Endodermal cell (in vitro differentiated cells): ENCODE results near the gene SHCBP1. TPM values are rescaled to one million over a fixed set of nuclear protein-coding genes. Genes with fewer than 3 reads are reported as not detected.
A peak's percentile ranks its signal among the peaks of the same experiment; 100 is the strongest.
"Not testable (repeated sequence)": the region's sequence is repeated elsewhere in the genome, so short reads cannot be mapped to it uniquely, and the experiment has no call there.

Experiments
- DNase-seq: peaks from one replicate; pipeline ENCODE4 v3.0.0-alpha.2; 2017
- H3K27ac ChIP-seq: 2 replicates; pipeline ENCODE4 v1.5.1; 2013; ENCODE audit warnings: mild to moderate bottlenecking, low read depth, low read length, moderate library complexity
- H3K27me3 ChIP-seq: 2 replicates; pipeline ENCODE4 v1.6.1; 2013; ENCODE audit warnings: mild to moderate bottlenecking, low read length, moderate library complexity; ENCODE audit not compliant: insufficient read depth, control insufficient read depth, poor library complexity, severe bottlenecking
- H3K36me3 ChIP-seq: 2 replicates; pipeline ENCODE4 v1.7.0; 2013; ENCODE audit warnings: mild to moderate bottlenecking, low read length, moderate library complexity; ENCODE audit not compliant: control insufficient read depth, insufficient read depth
- H3K4me1 ChIP-seq: one replicate; pipeline ENCODE4 v1.7.0; 2013; ENCODE audit warnings: low read length; ENCODE audit not compliant: control insufficient read depth, insufficient read depth
- H3K4me3 ChIP-seq: 2 replicates; pipeline ENCODE4 v1.5.1; 2013; ENCODE audit warnings: mild to moderate bottlenecking, low read length, moderate library complexity
- H3K9ac ChIP-seq: 2 replicates; pipeline ENCODE4 v1.6.1; 2013; ENCODE audit warnings: mild to moderate bottlenecking, low read length, moderate library complexity; ENCODE audit not compliant: poor library complexity, severe bottlenecking; ENCODE audit errors: extremely low read depth
- H3K9me3 ChIP-seq: 2 replicates; pipeline ENCODE4 v1.6.1; 2013; ENCODE audit warnings: mild to moderate bottlenecking, low read length, moderate library complexity; ENCODE audit not compliant: control insufficient read depth
- H3K27ac Mint-ChIP-seq: 2 replicates; pipeline ENCODE4 v1.8.0; 2020; ENCODE audit warnings: mixed read lengths
- H3K27me3 Mint-ChIP-seq: 2 replicates; pipeline ENCODE4 v1.8.0; 2021; ENCODE audit warnings: mild to moderate bottlenecking, mixed read lengths; ENCODE audit not compliant: insufficient read depth
- H3K36me3 Mint-ChIP-seq: 2 replicates; pipeline ENCODE4 v1.8.0; 2020; ENCODE audit warnings: low read depth, mixed read lengths
- H3K4me1 Mint-ChIP-seq: 2 replicates; pipeline ENCODE4 v1.8.0; 2020; ENCODE audit warnings: mixed read lengths
- H3K4me3 Mint-ChIP-seq: 2 replicates; pipeline ENCODE4 v1.8.0; 2020; ENCODE audit warnings: mild to moderate bottlenecking, moderate library complexity, mixed read lengths
- H3K9me3 Mint-ChIP-seq: 2 replicates; pipeline ENCODE4 v1.8.0; 2020; ENCODE audit warnings: mild to moderate bottlenecking, mixed read lengths
- WGBS, 2 experiments: methylation state at CpG; one replicate each; pipeline versions ENCODE4 v1.1.5 to v1.1.7; 2013; ENCODE audit warnings: missing lambda C conversion rate in 2 of 2, mixed read lengths in 1 of 2; ENCODE audit not compliant: insufficient coverage in 1 of 2, insufficient read length in 1 of 2; 5-methylcytosine and 5-hydroxymethylcytosine counted together
- total RNA-seq, 2 donors: library from RNA; stranded (reverse); fragmentation: NEBNext Ultra II Directional in 1 of 2; extraction: Animal tissue kit (Norgen Biotek cat#: 25700) in 1 of 2; gene quantifications; 2 replicates in 1 of 2; 3 replicates in 1 of 2; pipeline ENCODE4 v1.2.1, GENCODE V29; 2021
- TF ChIP-seq, protein P1 (sequence below): fragments of 200-600 bp; sonication (generic); conservative IDR thresholded peaks from 2 replicates; pipeline ENCODE4 v1.5.0; 2021; ENCODE audit warnings: antibody characterized with exemption, mild to moderate bottlenecking

SHCBP1 gene
- total RNA-seq, 2 donors from 2014 or later = 15.1 to 17.2 TPM

DNA sequence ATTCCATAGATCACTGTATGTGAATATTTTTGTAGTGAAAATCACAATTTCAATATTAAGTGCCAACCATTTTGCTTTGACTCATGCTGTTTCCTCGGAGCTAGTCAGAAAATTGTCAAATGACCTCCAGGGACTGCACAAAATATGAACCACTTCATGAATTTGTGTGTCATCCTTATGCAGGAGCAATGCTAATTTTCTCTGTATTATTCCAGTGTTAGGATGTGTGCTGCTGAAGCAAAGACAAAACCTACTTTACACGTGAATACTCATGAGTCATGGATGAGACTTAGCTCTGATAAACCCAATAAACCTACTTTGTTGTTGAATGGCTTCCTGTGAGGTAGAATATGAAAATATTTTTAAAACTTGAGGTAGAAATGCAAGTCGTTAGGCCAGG is 65.2 kb downstream of the SHCBP1 start:
- Histone ChIP-seq H3K4me1 (no peaks in the 10 kb centered on the region), H3K9ac (no peak overlapping the region), H3K9me3 (no peaks in the 10 kb centered on the region), H3K27me3 (peaks cover 11% of the 10 kb centered on the region), H3K36me3 (no peaks in the 10 kb centered on the region), H3K27ac (no peak overlapping the region), H3K4me3 (no peak overlapping the region)
- Mint-ChIP-seq H3K4me1 (no peaks in the 10 kb centered on the region), H3K9me3 (no peaks in the 10 kb centered on the region), H3K4me3 (no peak overlapping the region), H3K27ac (no peak overlapping the region), H3K36me3 (no peaks in the 10 kb centered on the region), H3K27me3 (peaks cover 22% of the 10 kb centered on the region)
- TF ChIP-seq, protein P1, sequence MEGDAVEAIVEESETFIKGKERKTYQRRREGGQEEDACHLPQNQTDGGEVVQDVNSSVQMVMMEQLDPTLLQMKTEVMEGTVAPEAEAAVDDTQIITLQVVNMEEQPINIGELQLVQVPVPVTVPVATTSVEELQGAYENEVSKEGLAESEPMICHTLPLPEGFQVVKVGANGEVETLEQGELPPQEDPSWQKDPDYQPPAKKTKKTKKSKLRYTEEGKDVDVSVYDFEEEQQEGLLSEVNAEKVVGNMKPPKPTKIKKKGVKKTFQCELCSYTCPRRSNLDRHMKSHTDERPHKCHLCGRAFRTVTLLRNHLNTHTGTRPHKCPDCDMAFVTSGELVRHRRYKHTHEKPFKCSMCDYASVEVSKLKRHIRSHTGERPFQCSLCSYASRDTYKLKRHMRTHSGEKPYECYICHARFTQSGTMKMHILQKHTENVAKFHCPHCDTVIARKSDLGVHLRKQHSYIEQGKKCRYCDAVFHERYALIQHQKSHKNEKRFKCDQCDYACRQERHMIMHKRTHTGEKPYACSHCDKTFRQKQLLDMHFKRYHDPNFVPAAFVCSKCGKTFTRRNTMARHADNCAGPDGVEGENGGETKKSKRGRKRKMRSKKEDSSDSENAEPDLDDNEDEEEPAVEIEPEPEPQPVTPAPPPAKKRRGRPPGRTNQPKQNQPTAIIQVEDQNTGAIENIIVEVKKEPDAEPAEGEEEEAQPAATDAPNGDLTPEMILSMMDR = no peak
- 61 to 70% methylated on average over 2 to 3 of the region's 3 CpGs for WGBS, 2 experiments
- DNase-seq = no peak

DNA sequence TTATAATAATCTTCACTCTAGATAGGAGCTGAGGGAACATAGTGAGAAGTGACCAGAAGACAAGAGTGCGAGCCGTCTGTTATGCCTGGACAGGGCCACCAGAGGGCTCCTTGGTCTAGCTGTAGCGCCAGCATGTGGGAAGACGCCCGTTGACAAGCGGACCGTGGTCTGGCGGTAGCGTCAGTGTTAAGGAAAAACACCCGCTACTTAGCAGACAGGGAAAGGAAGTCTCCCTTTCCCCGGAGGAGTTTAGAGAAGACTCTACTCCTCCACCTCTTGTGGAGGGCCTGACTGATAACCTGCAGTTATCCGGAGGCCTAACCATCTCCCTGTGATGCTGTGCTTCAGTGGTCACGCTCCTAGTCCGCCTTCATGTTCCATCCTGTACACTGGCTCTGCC is 66.7 kb downstream of the SHCBP1 start:
- not testable (repeated sequence) for H3K4me1 ChIP-seq, H3K9me3 ChIP-seq, H3K27ac ChIP-seq, H3K4me3 Mint-ChIP-seq, H3K36me3 Mint-ChIP-seq, H3K27ac Mint-ChIP-seq, H3K4me1 Mint-ChIP-seq, H3K4me3 ChIP-seq, H3K36me3 ChIP-seq, H3K9ac ChIP-seq, H3K9me3 Mint-ChIP-seq
- H3K27me3 Mint-ChIP-seq = peaks cover 22% of the 10 kb centered on the region
- peaks cover 11% of the 10 kb centered on the region for H3K27me3 ChIP-seq
- TF ChIP-seq, protein P1 = peak; percentile 90
- DNase-seq = peak; percentile 91
- WGBS, 2 experiments = 3 to 17% methylated on average over 8 to 14 of the region's 14 CpGs

- Histone ChIP-seq H3K36me3 (no peaks in the 10 kb centered on the region), H3K27ac (no peak overlapping the region), H3K27me3 (no peaks in the 10 kb centered on the region), H3K9ac (no peak overlapping the region), H3K4me3 (no peak overlapping the region), H3K9me3 (no peaks in the 10 kb centered on the region), H3K4me1 (no peaks in the 10 kb centered on the region)
- TF ChIP-seq, protein P1 = no peak
- 64 to 100% methylated on average over 1 to 3 of the region's 3 CpGs for WGBS, 2 experiments
- no peaks in the 10 kb centered on the region for H3K27me3 Mint-ChIP-seq
- no peak for DNase-seq
- no peak overlapping the region for H3K27ac Mint-ChIP-seq
- H3K9me3 Mint-ChIP-seq = no peaks in the 10 kb centered on the region
- no peak overlapping the region for H3K4me3 Mint-ChIP-seq
- H3K36me3 Mint-ChIP-seq = no peaks in the 10 kb centered on the region
- no peaks in the 10 kb centered on the region for H3K4me1 Mint-ChIP-seq
Observed at GRCh38 chr16:46549477-46549876, 71.7 kb downstream of the SHCBP1 start.

Other genes with a start within 250 kb of the SHCBP1 start
- gene VPS35, start 67.8 kb upstream of the SHCBP1 start, total RNA-seq = 100 to 1,000 TPM in 1 of 2 donors, 10 to 100 TPM in 1; 95.7 to 119 TPM
- 100 to 1,000 TPM in 1 of 2 donors, 10 to 100 TPM in 1; 94.9 to 128 TPM for gene ORC6, start 68.3 kb upstream of the SHCBP1 start, total RNA-seq
- 1 to 10 TPM; 2.3 to 4.0 TPM for gene MYLK3, start 127.0 kb upstream of the SHCBP1 start, total RNA-seq
- 10 to 100 TPM; 20.6 to 22.7 TPM for gene C16orf87, start 209.8 kb upstream of the SHCBP1 start, total RNA-seq